Stimulated activated CD8-positive, alpha-beta memory T cell treated with anti-CD3 and anti-CD28 coated beads, Interleukin-7, amount 100 ng/mL, for 1 hour (primary cell): ENCODE results near the gene PC.

Experiments used
- DNase-seq, 2 donors: peaks; one replicate each; pipeline ENCODE4 v3.0.0-alpha.2; 2020; ENCODE audit warnings: low read depth in 2 of 2

PC gene

GRCh38 chr11:66910669-66911068, 47.5 kb downstream of the PC start:
- no peak for DNase-seq

DNA sequence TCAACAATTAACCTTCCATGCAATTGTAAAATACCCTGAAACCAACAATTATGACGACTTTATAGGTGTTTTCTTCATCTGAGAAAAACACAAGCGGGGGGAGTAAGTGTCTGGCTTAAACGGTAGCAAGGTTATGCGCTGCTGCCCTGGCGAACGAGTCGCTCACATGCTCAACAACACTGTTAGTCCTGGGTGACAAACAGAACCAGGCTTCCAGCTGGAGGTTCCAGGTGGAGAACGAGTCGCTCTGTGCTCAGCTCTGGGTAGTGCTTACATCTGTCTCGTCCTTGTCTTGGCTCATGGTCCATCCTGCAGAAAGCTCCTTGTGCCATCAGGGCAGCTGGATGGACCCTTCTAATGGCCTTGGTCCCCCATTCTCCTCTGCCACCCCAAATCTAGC, 48.2 kb downstream of the PC start:
- no peak for DNase-seq

- no peak for DNase-seq
Measured at GRCh38 chr11:66909181-66909580, 49.0 kb downstream of the PC start.

- no peak for DNase-seq
Measured at GRCh38 chr11:66907751-66908630, 50.2 kb downstream of the PC start.

- no peak for DNase-seq
Measured at GRCh38 chr11:66906061-66906733, 52.0 kb downstream of the PC start.

DNA sequence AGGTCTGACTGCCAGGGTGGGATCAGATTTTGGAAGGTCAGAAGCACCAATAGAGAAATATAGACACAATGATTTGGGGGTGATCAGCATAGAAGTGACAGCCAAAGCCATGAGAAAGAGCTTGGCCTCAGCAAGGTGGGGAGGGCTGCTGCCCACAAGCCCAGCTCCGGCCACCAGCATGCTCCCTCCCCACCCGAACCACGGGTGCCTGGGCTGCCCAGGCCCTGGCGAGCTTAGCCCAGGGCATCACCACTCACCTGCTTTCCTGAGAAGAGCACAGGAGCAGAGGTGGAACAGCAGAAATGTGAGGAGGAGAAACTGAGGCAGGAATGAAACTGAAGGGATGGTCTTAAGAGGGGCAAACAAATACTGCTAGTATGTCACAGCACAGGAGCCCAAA, 52.6 kb downstream of the PC start:
- DNase-seq, result no peak

DNA sequence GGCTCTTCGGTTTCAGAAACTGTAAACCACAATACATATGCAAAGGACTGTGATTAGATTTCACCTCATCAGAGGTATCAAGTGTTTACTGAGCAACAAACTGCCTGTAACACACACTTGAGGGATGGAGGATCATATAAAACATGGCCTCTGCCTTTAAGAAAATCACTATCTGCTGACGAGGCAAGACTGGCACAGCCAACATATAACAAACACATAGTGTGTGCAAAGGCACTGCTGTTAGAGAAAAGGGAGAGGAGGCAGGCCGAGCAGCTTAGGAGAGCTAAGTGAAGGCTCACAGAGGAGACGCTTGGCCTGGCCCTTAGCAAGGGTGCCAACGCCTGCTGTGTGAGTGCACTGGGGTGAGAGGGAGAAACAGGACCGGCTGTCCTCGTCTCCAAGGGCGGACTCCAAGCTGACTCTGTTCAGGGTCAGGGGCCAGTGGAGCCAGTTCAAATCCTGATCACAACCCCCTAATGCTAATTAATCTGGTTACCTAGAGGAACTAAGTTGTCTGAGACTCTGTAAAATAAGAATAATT, 53.1 kb downstream of the PC start:
- no peak for DNase-seq

DNA sequence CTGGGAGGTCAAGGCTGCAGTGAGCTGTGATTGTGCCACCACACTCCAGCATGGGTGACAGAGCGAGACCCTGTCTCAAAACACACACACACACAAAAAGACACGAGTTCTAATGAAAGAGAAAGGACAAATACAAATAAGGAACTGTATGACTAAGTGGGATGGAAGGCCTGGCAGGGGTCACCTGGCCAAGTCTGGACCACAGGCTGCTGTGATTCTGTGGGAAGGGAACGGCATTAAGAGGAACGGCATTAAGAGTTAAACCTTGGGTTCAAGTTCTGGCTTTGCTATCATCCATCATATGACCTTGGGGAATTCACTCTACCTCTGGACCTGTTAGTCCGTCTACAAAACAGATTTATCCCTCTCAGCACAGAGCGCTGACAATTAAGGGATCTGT, 53.6 kb downstream of the PC start:
- DNase-seq, result no peak

DNA sequence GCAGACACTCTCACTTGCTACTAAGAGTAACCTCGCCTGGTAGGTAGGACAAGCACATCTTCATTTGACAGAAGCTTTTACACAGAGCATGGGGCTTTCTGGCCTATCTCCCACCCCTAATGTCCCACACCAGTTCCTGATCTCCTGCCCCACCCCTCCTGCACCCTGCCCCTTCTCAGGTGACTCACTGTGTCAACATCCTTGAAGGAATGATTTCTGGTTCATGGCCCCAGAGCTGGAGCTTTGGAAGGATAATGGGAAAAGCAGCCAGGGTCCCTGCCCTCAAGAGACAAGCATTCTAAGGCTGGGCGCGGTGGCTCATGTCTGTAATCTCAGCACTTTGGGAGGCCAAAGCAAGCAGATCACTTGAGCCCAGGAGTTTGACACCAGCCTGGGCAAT, 54.1 kb downstream of the PC start:
- no peak for DNase-seq

DNA sequence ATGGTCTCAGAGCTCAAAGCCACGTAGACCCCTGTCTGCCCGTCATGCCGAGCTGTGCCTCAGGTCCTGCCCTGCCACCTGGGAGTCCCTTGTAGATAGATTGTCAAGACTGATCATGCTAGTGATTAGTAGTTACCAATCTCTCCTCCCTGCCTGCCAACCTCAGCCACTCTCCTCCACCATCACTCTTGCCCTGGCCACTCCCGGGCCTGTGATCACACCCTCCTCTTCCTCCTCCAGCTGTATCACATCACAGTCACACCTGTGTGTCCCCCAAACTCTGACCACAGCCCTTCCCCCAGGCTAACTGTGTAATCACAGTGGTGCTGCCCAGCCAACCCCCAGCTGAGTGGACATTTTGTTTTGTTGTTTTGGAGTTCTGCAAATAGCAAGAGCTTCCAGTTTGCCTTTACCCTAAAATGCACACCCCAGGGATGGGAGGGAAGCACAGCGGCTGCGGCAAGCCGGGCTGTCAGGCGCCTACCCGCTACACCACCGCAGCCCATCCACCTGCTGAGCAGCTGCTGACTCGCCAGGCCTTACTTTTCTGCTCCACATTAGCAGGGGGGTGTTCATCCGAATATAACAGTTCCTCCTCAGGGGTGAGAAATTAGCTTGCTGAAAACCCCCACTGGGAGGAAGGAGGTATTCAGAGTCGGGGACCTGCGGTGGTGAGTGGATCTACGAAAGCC, 55.6 kb downstream of the PC start:
- DNase-seq, result no peak

- no peak for DNase-seq
Measured at GRCh38 chr11:66901964-66902390, 56.2 kb downstream of the PC start.

- DNase-seq, result no peak
Measured at GRCh38 chr11:66894141-66894540, 64.0 kb downstream of the PC start.

DNA sequence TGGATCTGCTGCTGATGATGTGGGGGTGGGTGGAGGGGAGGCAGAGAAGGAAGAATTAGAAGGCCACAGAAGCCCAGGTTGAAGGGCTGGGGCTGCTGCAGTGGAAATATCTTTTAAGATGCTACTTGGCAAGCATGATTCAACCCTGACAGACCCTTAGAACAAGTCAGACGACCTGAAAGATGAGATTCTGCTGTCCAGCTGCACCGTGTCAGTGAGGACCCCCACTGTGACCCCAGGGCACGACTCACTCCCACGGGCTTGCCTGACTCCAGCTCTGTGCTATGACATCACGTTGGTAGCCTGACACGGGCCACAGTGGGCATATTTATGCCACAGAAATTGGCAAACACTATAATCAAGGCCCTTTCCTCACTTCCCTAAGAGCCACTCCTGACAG, 65.3 kb downstream of the PC start:
- no peak for DNase-seq

GRCh38 chr11:66891851-66892660, 66.1 kb downstream of the PC start:
- no peak for DNase-seq

DNA sequence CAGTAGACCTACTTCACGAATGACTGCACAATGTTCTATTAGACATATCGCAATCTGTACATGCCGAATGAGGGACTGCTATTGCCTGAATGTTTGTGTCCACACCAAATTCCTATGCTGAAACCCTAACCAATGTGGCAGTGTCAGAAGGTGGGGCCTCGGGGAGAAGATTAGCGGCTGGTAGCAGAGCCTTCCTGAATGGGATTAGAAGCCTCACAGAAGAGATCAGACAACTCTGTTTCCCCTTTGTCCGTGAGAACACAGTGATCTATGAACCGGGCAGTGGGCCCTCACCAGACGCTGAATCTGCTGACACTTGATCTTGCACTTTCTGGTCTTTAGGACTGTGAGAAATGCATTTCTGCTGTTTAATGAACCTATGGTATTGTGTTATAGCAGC, 68.2 kb downstream of the PC start:
- no peak for DNase-seq

DNA sequence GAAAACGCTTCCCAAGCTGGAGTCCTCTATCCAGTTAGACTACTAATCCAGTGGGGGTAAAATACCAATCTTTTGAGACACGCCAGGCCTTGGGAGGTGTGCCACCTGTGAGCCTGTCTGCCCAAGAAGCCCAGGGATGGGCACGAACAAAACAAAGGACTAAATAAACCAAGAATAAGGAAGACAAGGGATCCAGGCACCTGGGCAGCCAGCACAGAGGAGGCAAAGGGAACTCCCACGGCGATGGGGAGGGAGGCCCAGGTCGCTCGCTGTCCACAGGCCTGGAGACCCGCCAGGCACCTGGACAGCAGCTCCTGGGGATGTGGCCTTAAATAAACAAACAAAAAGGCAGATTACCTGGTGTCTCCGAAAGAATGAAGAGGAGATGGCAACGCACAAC, 69.9 kb downstream of the PC start:
- no peak for DNase-seq

- DNase-seq, result no peak
Measured at GRCh38 chr11:66887526-66887925, 70.7 kb downstream of the PC start.

DNA sequence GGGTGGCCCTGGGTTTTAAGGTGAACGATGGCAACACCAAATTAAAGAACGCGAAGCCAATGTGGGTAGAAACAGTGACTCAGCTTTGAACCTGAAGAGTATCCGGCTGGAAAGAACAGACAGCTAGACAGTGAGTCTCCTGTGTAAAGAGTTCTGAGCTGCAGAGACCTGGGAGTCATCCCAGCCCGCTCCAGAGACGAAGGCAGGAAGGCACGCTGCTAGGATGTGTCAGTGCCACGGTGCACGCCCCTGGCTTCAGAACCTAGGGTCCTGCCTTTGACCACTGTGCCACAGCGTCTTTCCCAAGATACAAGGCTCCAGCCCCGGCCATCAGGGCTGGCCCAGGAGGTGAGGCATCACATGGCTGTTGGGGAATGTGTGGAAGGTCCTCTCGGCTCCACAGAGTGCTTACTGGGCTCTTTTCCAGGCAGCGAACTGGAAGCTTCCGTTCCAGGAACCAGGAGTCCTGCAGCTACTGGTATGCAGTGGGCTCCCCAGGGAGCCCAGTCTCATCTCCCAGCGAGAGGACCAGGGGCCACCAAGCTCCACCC, 71.4 kb downstream of the PC start:
- no peak for DNase-seq

DNA sequence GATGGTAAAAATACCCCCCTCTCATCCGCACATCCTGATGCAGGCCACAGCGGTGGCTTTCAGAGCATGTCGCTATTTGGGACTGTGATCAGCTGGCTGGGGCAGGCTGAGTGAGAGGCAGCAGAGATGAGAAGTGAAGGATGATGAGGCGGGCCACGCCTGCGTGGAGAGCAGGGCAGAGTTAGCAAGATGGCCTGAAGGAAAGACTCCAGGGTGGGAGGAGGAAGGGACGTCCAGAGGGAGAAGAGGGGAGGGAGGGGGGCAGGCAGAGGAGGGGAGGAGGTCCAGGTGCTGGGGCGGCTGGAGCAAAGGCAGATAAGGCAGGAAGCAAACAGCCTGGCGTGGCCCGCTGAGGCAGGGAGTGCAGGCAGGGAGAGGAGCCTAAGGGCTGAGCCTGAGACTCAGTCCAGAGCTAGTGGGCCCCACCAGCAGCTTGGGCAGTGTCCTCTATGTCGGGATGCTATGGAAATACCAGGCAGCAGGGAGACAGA, 72.2 kb downstream of the PC start:
- DNase-seq, result no peak

- no peak for DNase-seq
Measured at GRCh38 chr11:66885469-66885868, 72.7 kb downstream of the PC start.

DNA sequence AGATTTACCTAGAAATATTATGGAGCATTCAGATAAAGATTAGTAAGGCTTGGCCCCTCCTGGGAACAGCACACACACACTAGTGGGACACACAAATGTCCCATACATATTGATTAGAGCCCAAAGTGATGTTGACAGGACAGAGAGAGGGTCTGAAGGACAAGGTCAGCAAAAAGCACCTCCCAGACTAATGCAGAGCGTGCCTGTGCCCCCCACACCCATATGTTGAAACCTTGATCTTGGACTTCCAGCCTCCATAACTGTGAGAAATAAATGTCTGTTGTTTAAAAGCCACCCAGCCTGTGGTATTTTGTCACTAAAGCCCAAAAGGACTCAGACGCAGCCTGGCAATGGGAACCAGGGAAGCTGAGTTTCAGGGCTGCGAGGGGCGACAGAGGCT, 73.7 kb downstream of the PC start:
- DNase-seq, result no peak
